Caco-2 (cell line): ENCODE data around the gene CECR2. TPM values are rescaled to one million over a fixed set of nuclear protein-coding genes. Genes with fewer than 3 reads are reported as not detected.
"Not testable (repeated sequence)": the region's sequence is repeated elsewhere in the genome, so short reads cannot be mapped to it uniquely, and the experiment has no call there.

Experiments used
- BruUV-seq: library from RNA; stranded (reverse); fragments of 400-500 nt; replicated peaks from 2 replicates; lab custom pipeline; 2021; lab: Mats Ljungman, UMichigan
- CTCF ChIA-PET: fragments of 300-600 bp; sonication (Branson Sonifier 250); formaldehyde crosslinking; loops from one replicate; lab custom pipeline; 2022; ENCODE audit warnings: antibody characterized with exemption; lab: Charles Lee
- POLR2A ChIA-PET: fragments of 300-600 bp; sonication (Branson Sonifier 250); formaldehyde crosslinking; loops from one replicate; lab custom pipeline; 2022; ENCODE audit warnings: antibody characterized with exemption; lab: Charles Lee
- DNase-seq, 2 experiments: peaks; one replicate each; pipeline versions ENCODE4 v3.0.0 to v3.0.0-alpha.2; 2020 to 2022
- H3K27me3 ChIP-seq: replicated peaks from 2 replicates; pipeline ENCODE4 v1.6.0; 2011; ENCODE audit warnings: low read length; ENCODE audit not compliant: control insufficient read depth, insufficient read depth
- H3K36me3 ChIP-seq: 2 replicates; pipeline ENCODE4 v1.5.1; 2011; ENCODE audit warnings: low read length; ENCODE audit not compliant: control insufficient read depth, insufficient read depth
- H3K4me1 ChIP-seq: fragments of 250-450 bp; sonication (Bioruptor Pico); 2 replicates; pipeline ENCODE4 v1.5.1; 2020; ENCODE audit warnings: mild to moderate bottlenecking
- H3K4me3 ChIP-seq: 2 replicates; pipeline ENCODE4 v1.5.1; 2011; ENCODE audit warnings: low read depth, mild to moderate bottlenecking, control low read depth, low read length
- H3K9me3 ChIP-seq: fragments of 250-450 bp; sonication (Bioruptor Pico); 2 replicates; pipeline ENCODE4 v1.5.1; 2020; ENCODE audit warnings: mild to moderate bottlenecking, moderate library complexity
- H3K27ac Mint-ChIP-seq: one replicate; pipeline ENCODE4 v1.8.0; 2022; ENCODE audit warnings: mixed read lengths; ENCODE audit not compliant: unreplicated experiment
- H3K27me3 Mint-ChIP-seq: one replicate; pipeline ENCODE4 v1.8.0; 2022; ENCODE audit warnings: mixed read lengths; ENCODE audit not compliant: insufficient read depth, unreplicated experiment
- H3K36me3 Mint-ChIP-seq: one replicate; pipeline ENCODE4 v1.8.0; 2022; ENCODE audit warnings: mild to moderate bottlenecking, mixed read lengths; ENCODE audit not compliant: insufficient read depth, unreplicated experiment
- H3K4me1 Mint-ChIP-seq: one replicate; pipeline ENCODE4 v1.8.0; 2022; ENCODE audit warnings: low read depth, mixed read lengths; ENCODE audit not compliant: unreplicated experiment
- H3K4me3 Mint-ChIP-seq: one replicate; pipeline ENCODE4 v1.8.0; 2022; ENCODE audit warnings: mild to moderate bottlenecking, moderate library complexity, mixed read lengths; ENCODE audit not compliant: unreplicated experiment
- H3K9me3 Mint-ChIP-seq: one replicate; pipeline ENCODE4 v1.8.0; 2022; ENCODE audit warnings: mixed read lengths; ENCODE audit not compliant: unreplicated experiment
- CTCF ChIP-seq, 2 experiments: fragments of 200-600 bp in 1 of 2; IDR thresholded peaks; 1 replicate in 1 of 2; 2 replicates in 1 of 2; pipeline versions ENCODE4 v1.5.1 to v1.8.0; 2011 to 2022; ENCODE audit warnings: antibody characterized with exemption in 1 of 2, control low read depth in 1 of 2, inconsistent platforms in 1 of 2, low read depth in 1 of 2, low read length in 1 of 2, mild to moderate bottlenecking in 1 of 2, moderate library complexity in 1 of 2; ENCODE audit not compliant: insufficient read depth in 1 of 2, severe bottlenecking in 1 of 2, unreplicated experiment in 1 of 2
- intact Hi-C: fragments of 100-400 bp; cut with micrococcal nuclease; formaldehyde crosslinking; loops from one replicate; pipeline ENCODE4 v1.10.0; 2022; ENCODE audit not compliant: unreplicated experiment
- total RNA-seq: library from RNA; stranded (reverse); gene quantifications from 2 replicates; pipeline ENCODE4 v1.2.3, GENCODE V29; 2022

The CECR2 gene
- total RNA-seq, 1 experiment from 2014 or later, result 1.1 TPM

- Mint-ChIP-seq H3K4me1 (peaks cover 13% of the 10 kb centered on the region), H3K36me3 (no peaks in the 10 kb centered on the region), H3K27ac (no peak within 1 kb of the TSS), H3K27me3 (no peaks in the 10 kb centered on the region), H3K9me3 (no peaks in the 10 kb centered on the region), H3K4me3 (no peak within 1 kb of the TSS)
- TF ChIP-seq CTCF (IDR thresholded peaks at IDR 0.05; ENCODE audit: insufficient read depth in 1 of 2, low read depth in 1 of 2, low read length in 1 of 2, severe bottlenecking in 1 of 2, unreplicated experiment in 1 of 2), result peak; percentile 7 to 29
- ChIA-PET POLR2A (interaction anchor here (0.8 kb wide), 1 partner anchor 17 kb away, joined by 3 read pairs; no protein-coding TSS in a partner anchor), CTCF (no interaction called here)
- Histone ChIP-seq H3K36me3 (no peaks in the 10 kb centered on the region), H3K4me3 (no peak within 1 kb of the TSS), H3K9me3 (no peaks in the 10 kb centered on the region), H3K4me1 (peaks cover 12% of the 10 kb centered on the region; the same call in 1 of the 2 replicates), H3K27me3 (no peaks in the 10 kb centered on the region)
- no peak for DNase-seq
- intact Hi-C loops, result no loop called here
- no TSS peak for BruUV-seq
Observed at GRCh38 chr22:17562906-17563870, 193.9 kb downstream of the CECR2 start, which contains the start of gene SLC25A18. SLC25A18 (plus strand) TSS chr22:17563498; CDS start chr22:17579945, 16,447 bp downstream.

DNA sequence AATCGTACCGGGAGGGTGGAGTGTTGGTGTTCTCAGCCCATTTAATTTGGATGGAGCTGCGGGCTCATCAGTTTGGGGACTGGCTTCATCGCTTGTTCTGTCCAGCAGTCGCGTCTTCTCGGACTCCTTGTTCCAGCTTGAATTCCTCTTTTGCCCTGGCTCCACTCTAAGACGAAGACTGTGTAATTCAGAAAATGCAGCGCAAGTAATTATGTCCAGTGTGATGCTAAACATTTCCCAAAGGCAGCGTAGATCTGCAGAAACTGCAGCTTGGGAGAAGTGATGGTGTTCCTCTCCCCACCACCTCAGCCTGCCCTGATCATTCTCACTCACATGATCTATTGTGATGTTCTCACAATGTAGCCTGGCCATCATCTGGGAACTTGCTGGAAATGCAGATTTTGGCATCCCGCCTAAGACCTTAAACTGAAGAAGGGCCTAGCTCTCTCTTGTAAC lies 194.7 kb downstream of the CECR2 start:
- Histone ChIP-seq H3K36me3 (no peaks in the 10 kb centered on the region), H3K4me3 (no peak overlapping the region), H3K9me3 (no peaks in the 10 kb centered on the region), H3K4me1 (peaks cover 12% of the 10 kb centered on the region; the same call in 1 of the 2 replicates), H3K27me3 (no peaks in the 10 kb centered on the region)
- H3K9me3 Mint-ChIP-seq, result no peaks in the 10 kb centered on the region
- H3K4me3 Mint-ChIP-seq, result no peak overlapping the region
- CTCF ChIA-PET, result interaction anchor here (1.0 kb wide), 1 partner anchor 8 kb away, joined by 3 read pairs; no protein-coding TSS in a partner anchor
- POLR2A ChIA-PET, result interaction anchor here (0.8 kb wide), 1 partner anchor 18 kb away, joined by 3 read pairs; no protein-coding TSS in a partner anchor
- BruUV-seq, result no TSS peak
- peaks cover 13% of the 10 kb centered on the region for H3K4me1 Mint-ChIP-seq
- intact Hi-C loops, result no loop called here
- no peak for TF ChIP-seq CTCF (IDR thresholded peaks at IDR 0.05; ENCODE audit: insufficient read depth in 1 of 2, low read depth in 1 of 2, low read length in 1 of 2, severe bottlenecking in 1 of 2, unreplicated experiment in 1 of 2)
- no peaks in the 10 kb centered on the region for H3K27me3 Mint-ChIP-seq
- H3K36me3 Mint-ChIP-seq, result no peaks in the 10 kb centered on the region
- no peak overlapping the region for H3K27ac Mint-ChIP-seq
- no peak for DNase-seq

- H3K9me3 ChIP-seq, H3K4me3 ChIP-seq, H3K9me3 Mint-ChIP-seq, H3K4me3 Mint-ChIP-seq, BruUV-seq, H3K27ac Mint-ChIP-seq, POLR2A ChIA-PET, H3K36me3 Mint-ChIP-seq, H3K27me3 ChIP-seq, H3K36me3 ChIP-seq, CTCF ChIA-PET, DNase-seq, H3K27me3 Mint-ChIP-seq, intact Hi-C loops: not testable (repeated sequence)
- H3K4me1 Mint-ChIP-seq, result peaks cover 22% of the 10 kb centered on the region
- peaks cover 12% of the 10 kb centered on the region; the same call in 1 of the 2 replicates for H3K4me1 ChIP-seq
Observed at GRCh38 chr22:17566016-17566687, 196.9 kb downstream of the CECR2 start.
